HuH-7 (cell line): ENCODE measurements around the gene GART.
"Not testable (repeated sequence)": the region's sequence is repeated elsewhere in the genome, so short reads cannot be mapped to it uniquely, and the experiment has no call there.

Experiments
- DNase-seq: peaks from one replicate; pipeline ENCODE4 v3.0.0; 2011; ENCODE audit warnings: low spot score

The GART gene

DNA sequence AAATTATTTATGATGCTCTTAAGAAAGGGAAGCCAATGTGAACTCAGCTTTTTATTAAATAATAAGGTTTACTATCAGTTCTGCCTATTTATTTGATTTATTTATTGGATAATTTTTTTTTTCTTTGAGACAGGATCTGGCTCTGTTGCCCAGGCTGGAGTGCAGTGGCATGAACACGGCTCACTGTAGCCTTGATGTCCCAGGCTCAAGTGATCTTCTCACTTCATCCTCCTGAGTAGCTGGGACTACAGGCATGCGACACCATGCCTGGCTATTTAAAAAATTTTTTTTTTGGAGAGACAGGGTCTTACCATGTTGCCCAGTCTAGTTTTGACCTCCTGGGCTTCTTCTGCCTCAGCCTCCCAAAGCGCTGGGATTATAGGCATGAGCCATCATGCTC lies 29.4 kb downstream of the GART start:
- no peak for DNase-seq

- DNase-seq: no peak
These were observed 30.3 kb downstream of the GART start for GRCh38 chr21:33511639-33512038.

- DNase-seq: no peak
These were observed 31.1 kb downstream of the GART start for GRCh38 chr21:33510826-33511225.

- not testable (repeated sequence) for DNase-seq
These were observed 34.9 kb downstream of the GART start for GRCh38 chr21:33507003-33507402.

DNA sequence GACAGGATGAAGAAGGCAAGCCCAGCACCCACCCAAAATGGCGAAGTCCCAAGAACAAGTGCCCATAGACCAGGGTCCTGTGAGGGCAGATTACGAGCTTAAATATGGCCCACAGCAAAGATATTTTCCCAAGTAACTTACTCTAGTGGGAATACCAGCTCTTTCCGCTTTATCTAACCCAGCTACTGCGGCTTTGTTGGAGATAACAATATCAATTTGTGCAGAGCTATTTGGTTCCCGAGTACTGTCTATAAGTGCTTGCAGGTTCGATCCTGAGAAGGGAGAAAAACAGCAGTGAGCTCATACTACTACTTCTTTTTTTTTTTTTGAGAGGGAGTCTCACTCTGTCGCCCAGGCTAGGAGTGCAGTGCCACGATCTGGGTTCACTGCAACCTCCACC lies 36.1 kb downstream of the GART start:
- no peak for DNase-seq

DNA sequence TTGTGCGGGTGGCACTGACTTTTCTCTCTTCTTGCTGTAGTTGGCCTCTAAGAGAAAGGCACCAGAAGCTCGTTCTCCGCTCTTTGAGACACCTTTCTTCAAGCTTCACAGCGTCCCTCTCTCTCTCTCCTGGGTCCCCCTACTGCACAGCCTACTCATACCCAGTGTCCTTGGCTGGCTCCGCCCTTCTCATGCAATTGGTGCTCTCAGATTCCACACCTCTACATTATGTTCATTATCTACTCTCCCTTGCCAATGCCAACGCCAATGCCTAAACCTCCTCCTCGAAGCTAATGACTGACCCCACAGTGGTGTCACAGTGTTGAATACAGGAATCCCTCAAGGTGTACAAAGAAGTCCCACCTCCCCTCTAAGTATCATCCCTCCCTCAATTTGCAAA lies 45.6 kb downstream of the GART start:
- DNase-seq: no peak

DNA sequence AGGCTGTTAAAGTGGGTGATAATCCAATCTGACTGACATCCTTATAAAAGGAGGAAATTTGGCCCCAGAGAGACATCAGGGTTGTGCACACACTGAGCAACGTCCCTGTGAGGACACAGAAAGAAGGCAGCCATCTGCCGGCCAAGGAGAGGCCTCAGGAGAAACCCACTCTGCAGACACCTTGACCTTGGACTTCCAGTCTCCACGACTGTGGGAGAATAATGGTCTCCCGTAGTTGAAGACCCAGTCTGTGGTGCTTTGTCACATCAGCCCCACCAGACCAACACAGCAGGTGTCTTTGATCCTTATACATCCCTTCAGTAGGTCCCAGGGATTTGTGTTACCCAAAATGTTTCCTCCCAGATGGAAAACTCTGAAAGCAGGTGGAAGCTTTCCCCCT lies 46.2 kb downstream of the GART start:
- DNase-seq: no peak

GRCh38 chr21:33493756-33494155 lies 48.2 kb downstream of the GART start:
- DNase-seq: no peak

GRCh38 chr21:33492571-33492970 lies 49.3 kb downstream of the GART start:
- DNase-seq: no peak

DNA sequence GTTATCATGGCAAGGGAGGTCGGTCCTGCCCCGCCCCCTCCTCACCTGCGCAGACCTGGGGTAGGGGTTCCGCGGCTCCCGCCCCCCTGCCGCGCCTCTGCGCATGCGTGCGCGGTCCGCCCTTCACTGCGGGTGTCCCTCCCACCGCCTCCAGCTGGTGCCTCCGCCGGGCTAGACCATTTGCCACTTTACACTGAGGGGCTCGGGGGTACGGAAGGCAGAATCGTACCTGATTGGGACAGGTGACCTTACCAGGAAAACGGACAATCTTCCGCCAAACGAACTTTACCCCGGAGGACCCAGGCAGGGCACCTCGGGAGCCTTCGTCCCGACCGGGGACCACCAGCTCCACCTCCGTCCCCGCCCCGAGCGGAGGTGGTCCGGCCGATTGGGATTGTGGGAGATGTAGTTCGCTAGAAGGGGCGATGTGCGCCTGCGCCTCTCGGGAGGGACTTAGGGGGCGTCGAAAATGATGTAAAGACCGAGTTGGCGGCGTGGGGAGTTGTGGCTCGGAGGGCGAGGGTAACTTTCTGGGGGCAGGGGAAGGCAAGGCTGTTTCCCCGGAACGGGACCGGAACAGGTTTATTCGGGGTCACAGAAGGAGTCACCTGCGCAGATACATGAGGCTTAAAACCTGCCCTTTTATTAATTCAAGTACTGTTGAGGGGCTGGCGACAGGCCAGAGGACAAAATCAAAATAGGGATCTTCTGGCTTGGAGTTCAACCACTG lies 50.4 kb downstream of the GART start, which contains the start of gene DNAJC28:
TSS of gene DNAJC28 (minus strand) at position 344 of the 730 bp plus-strand sequence. CDS start 2,323 bp downstream, outside the sequence.
- peak; percentile 86 for DNase-seq

DNA sequence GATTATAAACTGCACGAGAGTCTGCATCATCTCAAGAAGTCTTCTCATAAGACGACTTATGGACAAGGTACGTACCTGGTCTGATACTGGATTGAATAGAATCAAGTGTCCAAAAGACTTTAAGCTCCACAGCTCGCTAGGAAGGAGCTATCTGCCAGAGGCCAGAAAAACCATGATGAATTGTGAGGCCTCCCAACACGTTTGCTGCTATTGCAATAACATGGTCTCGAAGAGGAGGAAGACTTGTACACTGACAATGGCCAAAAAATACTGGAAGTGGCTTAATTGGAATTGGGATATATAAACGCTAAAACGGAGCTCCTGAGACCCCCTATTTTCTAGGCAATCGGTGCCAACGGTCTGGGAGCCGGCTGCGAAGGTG lies 50.9 kb downstream of the GART start:
- no peak for DNase-seq

GRCh38 chr21:33488936-33489335 lies 53.0 kb downstream of the GART start:
- no peak for DNase-seq

DNA sequence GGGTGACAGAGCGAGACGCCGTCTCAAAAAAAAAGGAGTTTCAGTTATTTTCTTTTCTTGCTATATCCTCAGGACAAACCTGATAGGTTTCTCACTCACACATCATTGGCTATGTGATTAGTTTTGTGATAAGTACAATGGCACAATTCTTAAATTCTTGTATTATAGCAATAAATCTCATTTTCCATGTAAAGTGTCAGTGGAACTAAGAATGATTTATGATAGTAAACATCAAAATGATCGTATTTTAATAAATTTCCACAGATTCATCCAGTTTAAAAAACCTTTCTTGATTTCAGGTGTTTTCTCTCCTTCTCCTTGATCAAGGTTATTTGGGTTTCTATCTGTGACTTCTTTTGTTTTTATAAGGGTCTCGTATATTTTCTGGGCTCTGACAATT lies 53.9 kb downstream of the GART start:
- no peak for DNase-seq

GRCh38 chr21:33481314-33481943 lies 60.5 kb downstream of the GART start:
- DNase-seq: no peak

DNA sequence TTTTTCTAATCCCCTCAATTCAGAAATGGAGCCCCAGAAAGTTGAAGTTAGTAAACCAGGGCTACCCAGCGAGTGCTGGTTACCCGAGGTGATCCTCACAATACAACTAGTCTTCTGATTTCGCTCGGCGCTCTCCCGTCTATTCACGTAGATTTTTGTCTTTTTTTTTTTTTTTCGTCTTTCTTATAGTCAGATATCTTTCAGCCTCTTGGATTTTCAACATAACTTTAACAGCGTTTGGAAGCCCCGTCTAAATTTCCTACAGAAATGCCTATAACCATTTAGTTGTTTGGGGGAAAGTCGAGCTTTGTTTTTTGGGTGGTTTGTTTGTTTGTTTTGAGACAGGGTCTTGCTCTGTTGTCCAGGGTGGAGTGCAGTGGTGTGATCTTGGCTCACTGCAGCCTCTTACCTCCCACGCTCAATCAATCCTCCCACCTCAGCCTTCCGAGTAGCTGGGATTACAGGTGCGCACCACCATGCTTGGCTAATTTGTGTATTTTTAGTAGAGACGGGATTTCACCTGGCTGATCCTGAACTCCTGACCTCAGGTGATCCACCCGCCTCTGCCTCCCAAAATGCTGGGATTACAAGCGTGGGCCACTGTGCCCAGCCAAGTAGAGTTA lies 61.3 kb downstream of the GART start:
- DNase-seq: no peak

GRCh38 chr21:33479679-33480480 lies 62.0 kb downstream of the GART start, which contains the start of gene TMEM50B:
TSS of gene TMEM50B (minus strand) at chr21:33479974. CDS start at chr21:33468885, 11,089 bp downstream.
- peak; percentile 92 for DNase-seq

- DNase-seq: peak; percentile 18
These were observed 62.8 kb downstream of the GART start for GRCh38 chr21:33478935-33479678.

GRCh38 chr21:33478182-33478581 lies 63.7 kb downstream of the GART start:
- no peak for DNase-seq

GRCh38 chr21:33477066-33477465 lies 64.9 kb downstream of the GART start:
- no peak for DNase-seq

- no peak for DNase-seq
These were observed 68.6 kb downstream of the GART start for GRCh38 chr21:33473344-33473743.

GRCh38 chr21:33470701-33471100 lies 71.2 kb downstream of the GART start:
- DNase-seq: no peak

GRCh38 chr21:33469183-33469582 lies 72.7 kb downstream of the GART start:
- DNase-seq: not testable (repeated sequence)
